ENCODE results near the gene DTNBP1. TPM values are rescaled to one million over a fixed set of nuclear protein-coding genes. Genes with fewer than 3 reads are reported as not detected.

Gene DTNBP1
- total RNA-seq, 1 donor from 2014 or later: 18.2 TPM

DNA sequence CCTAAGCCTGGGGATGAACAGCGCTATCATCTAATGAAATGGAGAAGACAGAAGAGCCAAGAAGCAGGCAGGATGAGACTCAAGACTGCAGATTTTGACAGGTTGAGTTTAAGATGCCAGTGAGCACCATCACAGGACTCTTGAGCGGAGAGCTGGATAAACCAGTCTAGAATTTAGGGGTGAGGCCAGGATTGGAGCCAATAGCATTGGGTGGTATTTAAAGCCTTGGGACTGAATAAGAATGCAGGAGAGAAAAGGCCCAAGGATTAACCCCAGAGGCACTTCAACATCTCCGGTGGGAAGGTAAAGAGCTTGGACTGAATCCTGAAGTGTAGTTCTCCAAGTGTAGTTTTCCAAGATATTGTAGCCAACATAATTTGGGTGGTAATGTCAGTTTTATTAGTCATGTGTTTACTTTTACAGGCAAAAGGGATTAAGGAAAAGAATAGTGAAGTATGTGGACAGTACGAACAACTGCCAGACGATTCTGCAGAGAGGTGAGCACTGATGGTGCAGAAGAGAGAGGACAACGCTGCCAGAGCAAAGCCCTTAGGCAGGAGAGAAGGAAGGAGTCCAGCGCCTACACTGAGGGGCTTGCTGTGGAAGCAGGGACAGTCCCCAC, 85.2 kb downstream of the DTNBP1 start:
- DNase-seq (ENCODE audit: extremely low spot score in 2 of 2): no peak

DNA sequence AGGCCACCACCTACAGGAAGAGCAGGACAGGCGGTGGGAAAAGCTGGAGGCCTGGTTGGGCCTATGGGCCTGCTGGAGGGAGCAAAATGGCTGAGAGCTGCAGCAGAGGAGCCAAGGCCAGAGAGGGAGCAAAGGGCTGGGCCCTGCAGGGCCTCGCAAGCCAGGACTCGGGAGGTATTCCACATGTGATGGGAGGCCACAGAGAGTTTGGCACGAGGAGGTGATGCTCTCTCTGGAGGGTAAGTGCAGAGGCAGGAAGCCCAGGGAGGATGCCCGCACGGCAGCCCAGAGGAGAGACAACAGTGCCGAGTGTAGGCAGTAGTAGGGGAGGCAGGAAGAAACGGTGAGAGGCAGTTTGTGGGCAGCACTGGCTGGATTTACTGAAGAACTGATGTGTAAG, 85.7 kb downstream of the DTNBP1 start:
- H3K27ac ChIP-seq: no peak overlapping the region
- no peak for DNase-seq (ENCODE audit: extremely low spot score in 2 of 2)
- H3K36me3 ChIP-seq: no peaks in the 10 kb centered on the region
- H3K4me1 ChIP-seq: peaks cover 5% of the 10 kb centered on the region
- intact Hi-C loops (cut with DNase I): no loop called here
- TF ChIP-seq, protein P1, sequence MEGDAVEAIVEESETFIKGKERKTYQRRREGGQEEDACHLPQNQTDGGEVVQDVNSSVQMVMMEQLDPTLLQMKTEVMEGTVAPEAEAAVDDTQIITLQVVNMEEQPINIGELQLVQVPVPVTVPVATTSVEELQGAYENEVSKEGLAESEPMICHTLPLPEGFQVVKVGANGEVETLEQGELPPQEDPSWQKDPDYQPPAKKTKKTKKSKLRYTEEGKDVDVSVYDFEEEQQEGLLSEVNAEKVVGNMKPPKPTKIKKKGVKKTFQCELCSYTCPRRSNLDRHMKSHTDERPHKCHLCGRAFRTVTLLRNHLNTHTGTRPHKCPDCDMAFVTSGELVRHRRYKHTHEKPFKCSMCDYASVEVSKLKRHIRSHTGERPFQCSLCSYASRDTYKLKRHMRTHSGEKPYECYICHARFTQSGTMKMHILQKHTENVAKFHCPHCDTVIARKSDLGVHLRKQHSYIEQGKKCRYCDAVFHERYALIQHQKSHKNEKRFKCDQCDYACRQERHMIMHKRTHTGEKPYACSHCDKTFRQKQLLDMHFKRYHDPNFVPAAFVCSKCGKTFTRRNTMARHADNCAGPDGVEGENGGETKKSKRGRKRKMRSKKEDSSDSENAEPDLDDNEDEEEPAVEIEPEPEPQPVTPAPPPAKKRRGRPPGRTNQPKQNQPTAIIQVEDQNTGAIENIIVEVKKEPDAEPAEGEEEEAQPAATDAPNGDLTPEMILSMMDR (IDR thresholded peaks at IDR 0.05): no peak
- TF ChIP-seq POLR2AphosphoS5 (IDR thresholded peaks at IDR 0.05; ENCODE audit: insufficient read depth in 1 of 2, low read depth in 1 of 2): no peak
- TF ChIP-seq POLR2A (IDR thresholded peaks at IDR 0.05): no peak
- H3K9me3 ChIP-seq: no peaks in the 10 kb centered on the region
- no peaks in the 10 kb centered on the region for H3K27me3 ChIP-seq
- H3K4me3 ChIP-seq: no peak overlapping the region

More for the DNA sequence above, 85.2 kb downstream of the DTNBP1 start:
- no peak for TF ChIP-seq POLR2A (IDR thresholded peaks at IDR 0.05)
- TF ChIP-seq, protein P1 (IDR thresholded peaks at IDR 0.05): no peak
- no peaks in the 10 kb centered on the region for H3K27me3 ChIP-seq
- no peak overlapping the region for H3K27ac ChIP-seq
- H3K4me1 ChIP-seq: peaks cover 5% of the 10 kb centered on the region
- no peaks in the 10 kb centered on the region for H3K36me3 ChIP-seq
- no peaks in the 10 kb centered on the region for H3K9me3 ChIP-seq
- H3K4me3 ChIP-seq: no peak overlapping the region
- intact Hi-C loops (cut with DNase I): no loop called here

DNA sequence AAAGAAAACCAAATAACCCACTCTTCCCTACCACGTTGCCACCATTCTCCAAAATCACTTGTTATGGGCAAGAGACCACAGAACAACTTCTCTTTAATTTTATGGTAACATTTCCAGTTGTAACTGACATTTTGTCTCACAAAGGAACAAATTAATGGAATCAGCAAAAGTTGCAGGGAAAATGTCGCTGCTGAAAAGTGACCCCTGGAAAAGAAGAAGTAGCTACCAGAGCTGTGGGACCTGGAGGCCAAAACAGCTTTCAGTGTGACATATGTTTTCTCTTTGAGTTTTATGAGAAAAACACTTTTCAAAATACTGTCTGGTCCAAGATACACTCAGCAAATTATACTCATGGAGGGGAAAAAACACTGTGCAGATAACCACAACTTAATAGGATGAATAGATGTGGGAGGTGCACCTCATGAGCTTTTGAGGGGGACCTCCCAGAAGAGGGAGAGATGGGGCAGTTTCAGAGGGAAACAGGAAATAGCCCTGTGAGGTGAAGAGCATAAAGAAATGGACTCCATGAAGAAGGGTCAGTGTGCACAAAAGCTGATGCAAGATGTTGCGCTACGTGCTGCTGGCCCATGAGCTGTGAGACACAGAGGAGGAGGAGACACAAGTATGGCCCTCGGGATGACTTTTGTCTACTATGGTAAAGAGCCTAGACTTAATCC, 87.3 kb downstream of the DTNBP1 start:
- intact Hi-C loops (cut with DNase I): no loop called here
- Histone ChIP-seq H3K4me3 (no peak overlapping the region), H3K27me3 (no peaks in the 10 kb centered on the region), H3K27ac (no peak overlapping the region), H3K9me3 (no peaks in the 10 kb centered on the region), H3K36me3 (no peaks in the 10 kb centered on the region), H3K4me1 (peaks cover 5% of the 10 kb centered on the region)
- DNase-seq (ENCODE audit: extremely low spot score in 2 of 2): no peak
- TF ChIP-seq, protein P1 (IDR thresholded peaks at IDR 0.05): no peak
- TF ChIP-seq POLR2AphosphoS5 (IDR thresholded peaks at IDR 0.05; ENCODE audit: insufficient read depth in 1 of 2, low read depth in 1 of 2) (no peak), POLR2A (IDR thresholded peaks at IDR 0.05) (no peak)

DNA sequence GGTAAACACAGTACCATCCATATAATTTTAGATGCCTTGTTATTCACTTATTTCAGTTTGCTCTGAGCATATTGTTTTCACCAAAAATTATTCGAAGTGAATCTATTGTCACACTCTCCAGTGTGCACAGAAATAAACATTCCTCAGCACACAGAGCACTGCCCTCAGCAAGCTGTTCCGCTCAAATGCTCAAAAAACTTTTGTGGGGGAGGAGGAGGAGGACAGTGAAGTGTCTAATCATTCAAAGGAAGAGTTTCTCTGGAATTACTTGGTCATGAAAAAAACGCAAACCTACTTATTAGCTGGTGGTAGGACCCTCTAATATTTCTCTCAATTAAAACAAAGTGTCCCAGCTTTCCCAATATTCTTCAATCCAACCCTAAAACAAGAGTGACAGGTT, 88.3 kb downstream of the DTNBP1 start:
- H3K27me3 ChIP-seq: no peaks in the 10 kb centered on the region
- DNase-seq (ENCODE audit: extremely low spot score in 2 of 2): no peak
- intact Hi-C loops (cut with DNase I): no loop called here
- H3K27ac ChIP-seq: no peak overlapping the region
- no peaks in the 10 kb centered on the region for H3K36me3 ChIP-seq
- TF ChIP-seq, protein P1 (IDR thresholded peaks at IDR 0.05): no peak
- no peak for TF ChIP-seq POLR2A (IDR thresholded peaks at IDR 0.05)
- no peak for TF ChIP-seq POLR2AphosphoS5 (IDR thresholded peaks at IDR 0.05; ENCODE audit: insufficient read depth in 1 of 2, low read depth in 1 of 2)
- peaks cover 5% of the 10 kb centered on the region for H3K4me1 ChIP-seq
- no peak overlapping the region for H3K4me3 ChIP-seq
- H3K9me3 ChIP-seq: no peaks in the 10 kb centered on the region

DNA sequence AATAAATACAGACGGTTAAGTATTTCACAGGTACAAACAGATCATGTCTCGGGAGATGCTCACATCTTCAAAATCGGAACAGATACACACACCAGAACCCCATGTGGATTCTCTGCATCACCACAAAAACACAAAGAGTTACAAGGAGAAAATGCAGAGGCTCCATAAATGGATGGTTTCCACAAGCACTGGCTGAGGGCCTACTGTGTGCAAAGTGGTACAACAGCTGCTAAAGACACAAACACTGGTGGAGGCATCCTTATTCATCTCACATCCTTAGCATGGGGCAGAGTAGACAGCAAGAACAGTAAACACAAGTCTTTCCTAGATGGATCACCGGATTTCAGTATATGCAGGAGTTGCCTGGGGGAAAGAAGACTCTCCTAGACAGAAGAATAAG, 88.8 kb downstream of the DTNBP1 start:
- TF ChIP-seq POLR2A (IDR thresholded peaks at IDR 0.05) (no peak), POLR2AphosphoS5 (IDR thresholded peaks at IDR 0.05; ENCODE audit: insufficient read depth in 1 of 2, low read depth in 1 of 2) (no peak)
- TF ChIP-seq, protein P1 (IDR thresholded peaks at IDR 0.05): no peak
- H3K9me3 ChIP-seq: no peaks in the 10 kb centered on the region
- no peak overlapping the region for H3K4me3 ChIP-seq
- no peaks in the 10 kb centered on the region for H3K36me3 ChIP-seq
- intact Hi-C loops (cut with DNase I): no loop called here
- peaks cover 5% of the 10 kb centered on the region for H3K4me1 ChIP-seq
- no peak overlapping the region for H3K27ac ChIP-seq
- no peak for DNase-seq (ENCODE audit: extremely low spot score in 2 of 2)
- no peaks in the 10 kb centered on the region for H3K27me3 ChIP-seq

Measured in vagina (tissue), 2 donors.